ENCODE measurements around the gene GNPDA2.

Gene GNPDA2

DNA sequence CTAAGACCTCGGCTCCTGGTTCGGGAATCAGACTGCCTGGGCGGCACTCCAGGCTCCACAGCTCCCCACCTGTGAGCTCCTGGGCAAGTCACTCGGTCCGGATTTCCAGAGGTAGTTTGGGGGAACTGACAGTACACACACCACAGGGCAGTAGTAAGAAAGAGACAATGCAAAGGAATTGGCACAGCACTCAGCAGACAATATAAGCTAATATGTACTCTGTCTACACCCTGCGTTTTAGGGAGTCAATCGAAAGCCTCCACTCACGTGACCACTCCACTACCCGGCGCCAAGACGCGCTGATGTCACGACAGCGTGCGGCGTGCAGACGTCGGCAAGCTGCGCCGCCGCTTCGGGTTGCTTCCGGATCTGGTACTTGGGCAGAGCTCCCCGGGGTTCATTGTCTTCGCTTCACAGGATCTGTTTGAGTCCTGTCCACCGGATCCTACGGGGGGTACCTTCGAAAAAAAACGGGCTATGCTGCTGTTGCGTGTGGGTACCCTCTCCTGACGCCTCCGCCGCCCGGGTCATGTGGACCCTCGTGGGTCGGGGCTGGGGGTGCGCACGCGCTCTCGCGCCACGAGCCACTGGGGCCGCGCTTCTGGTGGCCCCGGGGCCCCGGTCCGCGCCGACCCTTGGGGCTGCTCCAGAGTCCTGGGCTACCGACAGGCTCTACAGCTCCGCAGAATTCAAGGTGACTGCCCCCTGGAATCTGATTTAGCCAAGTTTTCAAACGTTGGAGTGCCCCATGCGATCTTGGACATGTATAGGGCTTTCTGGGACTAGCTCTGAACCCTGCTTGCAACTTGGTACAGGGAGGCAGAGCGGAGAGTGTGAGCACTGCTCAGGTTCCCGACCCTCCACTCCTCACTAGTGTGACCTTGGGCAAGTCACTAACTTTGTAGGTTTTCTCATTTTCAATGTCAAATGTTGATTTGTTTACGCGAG, 48.0 kb downstream of the GNPDA2 start, which contains the start of gene GUF1:
TSS of gene GUF1 (plus strand) at position 327 of the 948 bp plus-strand sequence. CDS start at position 530, 203 bp downstream.
- DNase-seq: peak; percentile 90

DNA sequence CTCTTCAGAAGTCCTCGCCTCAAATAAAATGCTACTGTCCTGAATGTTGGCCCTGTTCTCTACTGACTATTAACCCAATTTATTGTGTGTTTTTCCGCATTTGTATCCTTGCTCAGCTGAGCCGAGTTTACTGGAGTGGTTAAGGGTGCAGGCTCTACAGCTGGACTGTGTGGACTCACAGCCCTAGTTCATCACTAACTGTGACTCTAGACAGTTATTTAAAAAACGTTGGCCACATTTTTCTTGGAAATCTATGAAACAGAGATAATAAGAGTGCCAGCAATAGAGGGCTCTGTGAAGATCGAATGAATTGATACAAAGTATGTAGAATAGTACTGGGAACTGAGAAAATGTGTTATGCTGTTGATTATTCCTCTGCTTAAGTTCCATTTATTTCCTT, 51.0 kb downstream of the GNPDA2 start:
- DNase-seq: no peak

DNA sequence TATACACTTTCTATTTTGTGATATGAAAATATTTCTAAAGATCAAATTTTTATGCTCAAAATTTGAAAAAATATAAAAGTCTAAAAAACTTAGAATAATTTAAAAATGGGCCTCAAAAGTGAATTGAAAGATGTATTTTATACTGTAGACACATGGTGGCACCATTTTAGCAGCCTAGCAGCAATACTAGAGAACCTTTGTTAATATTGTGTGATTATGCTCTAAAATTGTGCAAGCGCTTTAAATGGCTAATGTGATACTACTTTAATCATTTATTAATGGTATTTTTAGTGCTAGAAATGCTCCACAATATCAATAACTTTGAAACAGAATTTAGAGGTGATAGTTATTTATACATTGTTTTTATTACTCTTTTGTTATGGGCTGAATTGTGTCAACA, 51.9 kb downstream of the GNPDA2 start:
- DNase-seq: no peak

DNA sequence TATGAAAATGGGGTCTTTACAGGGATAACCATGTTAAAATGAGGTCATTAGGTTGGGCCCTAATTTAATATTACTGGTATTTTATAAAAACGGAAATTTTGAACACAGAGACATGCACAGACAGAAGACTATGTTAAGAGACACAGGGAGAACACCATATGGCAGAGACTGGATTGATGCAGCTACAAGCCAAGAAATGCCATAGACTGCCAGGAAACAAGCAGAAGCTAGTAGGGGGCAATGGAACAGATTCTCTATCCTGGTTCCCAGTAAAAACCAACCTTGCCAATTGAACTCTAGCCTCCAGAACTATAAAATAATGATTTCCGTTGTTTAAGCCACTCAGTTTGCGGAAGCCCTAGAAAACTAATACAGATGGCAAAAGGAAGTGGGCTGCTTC, 54.7 kb downstream of the GNPDA2 start:
- DNase-seq: no peak

DNA sequence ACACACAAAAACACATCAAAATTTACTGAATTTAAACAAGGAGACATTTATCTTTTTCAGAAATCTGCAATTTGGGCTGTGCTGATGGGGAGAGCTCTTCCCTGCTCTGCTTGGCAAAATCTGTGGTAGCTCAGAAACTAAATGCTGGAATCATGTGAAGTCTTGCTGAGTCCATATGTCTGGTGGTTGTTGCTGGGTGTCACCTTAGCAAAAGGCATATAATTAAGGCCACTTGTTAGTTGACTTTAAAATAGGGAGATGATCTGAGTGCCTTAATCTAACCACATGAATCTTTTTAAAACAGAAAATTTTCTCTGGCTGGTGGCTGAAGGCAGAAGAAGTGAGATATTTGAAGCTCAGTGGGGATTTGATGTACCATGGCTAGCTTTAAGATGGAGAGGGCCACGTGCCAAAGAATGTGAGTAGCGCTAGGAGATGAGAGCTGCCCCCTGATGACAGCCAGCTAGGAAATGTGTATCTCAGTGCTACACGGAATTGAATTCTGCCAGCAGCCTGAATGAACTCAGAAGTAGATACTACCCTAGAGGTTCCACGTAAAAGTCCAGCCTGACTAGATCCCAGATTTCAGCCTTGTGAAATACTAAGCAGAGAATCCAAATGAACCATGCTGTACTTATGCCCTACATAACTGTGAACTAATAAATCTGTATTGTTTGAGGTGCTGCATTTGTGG, 55.7 kb downstream of the GNPDA2 start:
- DNase-seq: no peak

DNA sequence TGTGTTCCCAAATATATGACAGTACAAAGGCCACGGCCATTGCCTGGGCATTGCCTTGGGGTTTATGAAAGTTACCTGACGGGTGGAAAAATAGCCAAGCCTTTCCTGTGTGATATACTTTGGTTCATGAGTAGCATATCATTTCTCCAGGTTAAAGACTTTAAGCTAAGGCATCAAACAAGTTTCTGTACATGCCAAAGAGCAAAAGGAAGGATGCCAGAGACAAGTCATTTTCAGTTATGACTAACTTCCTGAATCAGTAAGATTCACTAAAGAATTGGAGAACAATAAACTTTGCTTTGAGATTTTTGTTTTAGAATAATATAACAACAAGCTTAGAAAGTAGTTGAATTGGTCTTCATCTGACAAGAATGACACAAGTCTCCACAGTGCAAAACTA, 57.8 kb downstream of the GNPDA2 start:
- no peak for DNase-seq

DNA sequence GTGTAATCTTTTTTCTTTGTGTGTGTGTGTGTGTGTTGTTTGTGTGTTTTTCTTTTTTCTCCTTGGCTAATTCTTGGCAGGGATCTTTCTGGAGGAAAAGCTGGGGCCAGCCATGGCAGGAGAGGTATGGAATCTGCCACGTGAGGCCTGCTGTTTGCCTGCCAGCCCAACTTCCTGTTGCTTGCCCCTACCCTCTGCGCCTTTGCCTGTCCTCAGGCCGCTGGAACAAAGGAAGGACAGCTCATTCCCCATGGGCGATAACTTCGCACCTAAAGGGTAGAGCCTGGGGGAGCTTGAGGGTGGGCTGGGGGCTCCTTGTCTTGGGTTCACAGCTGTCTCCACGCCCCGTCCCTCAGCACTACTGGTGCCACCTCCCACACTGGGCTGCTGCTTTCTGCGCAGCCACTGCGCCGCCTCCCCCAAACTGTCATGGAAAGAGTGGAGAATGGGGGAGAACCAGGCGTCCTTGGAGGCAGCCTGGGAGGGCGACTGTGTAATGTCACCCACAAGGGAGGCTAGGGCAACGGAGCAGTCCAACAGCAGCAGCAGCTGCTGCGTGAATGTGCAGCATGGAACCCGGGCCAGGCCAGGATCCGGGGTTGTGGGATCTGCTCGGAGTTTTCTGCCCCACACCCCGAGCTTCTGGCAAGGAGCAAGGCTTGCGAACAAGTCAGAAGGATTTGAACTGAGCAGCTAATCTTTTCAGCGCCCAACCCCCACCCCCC, 62.7 kb downstream of the GNPDA2 start:
- no peak for DNase-seq

DNA sequence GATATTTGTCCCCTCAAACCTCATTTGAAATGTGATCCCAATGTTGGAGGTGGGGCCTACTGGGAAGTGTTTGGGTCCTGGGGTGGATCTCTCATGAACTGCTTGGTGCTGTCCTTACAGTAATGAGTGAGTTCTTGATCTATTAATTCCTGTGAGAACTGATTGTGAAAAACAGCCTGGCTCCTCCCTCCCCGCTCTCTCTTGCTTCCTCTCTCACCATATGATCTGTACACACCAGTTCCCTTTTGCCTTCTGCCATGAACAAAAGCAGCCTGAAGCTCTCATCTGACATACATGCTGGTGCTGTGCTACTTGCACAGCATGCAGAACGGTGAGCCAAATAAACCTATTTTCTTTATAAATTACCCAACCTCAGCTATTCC, 63.7 kb downstream of the GNPDA2 start:
- DNase-seq: no peak

DNA sequence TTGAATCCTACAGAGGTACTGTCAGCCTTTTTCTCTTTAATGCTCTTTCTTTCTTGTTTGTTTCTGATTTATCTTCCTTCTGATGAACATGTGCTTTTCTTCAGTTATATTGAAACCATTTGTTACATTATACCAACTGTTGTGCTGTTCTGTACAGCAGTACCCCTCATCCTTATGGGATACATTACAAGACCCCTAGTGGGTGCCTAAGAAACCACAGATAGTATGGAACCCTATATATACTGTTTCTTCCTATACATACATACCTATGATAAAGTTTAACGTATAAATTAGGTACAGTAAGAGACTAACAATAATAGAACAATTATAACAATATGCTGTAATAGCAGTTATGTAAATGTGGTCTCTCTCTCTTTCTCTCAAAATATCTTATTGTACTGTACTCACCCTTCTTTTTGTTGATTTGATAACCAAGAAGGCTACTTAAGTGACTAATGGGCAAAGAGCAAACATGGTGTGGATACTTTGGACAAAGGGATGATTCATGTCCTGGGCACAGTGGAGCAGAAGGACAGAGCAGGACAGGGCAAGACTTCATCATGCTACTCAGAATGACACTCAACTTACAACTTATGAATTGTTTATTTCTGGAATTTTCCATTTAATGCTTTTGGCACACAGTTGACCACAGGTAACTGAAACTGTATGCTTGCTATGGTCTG, 64.3 kb downstream of the GNPDA2 start:
- DNase-seq: no peak

DNA sequence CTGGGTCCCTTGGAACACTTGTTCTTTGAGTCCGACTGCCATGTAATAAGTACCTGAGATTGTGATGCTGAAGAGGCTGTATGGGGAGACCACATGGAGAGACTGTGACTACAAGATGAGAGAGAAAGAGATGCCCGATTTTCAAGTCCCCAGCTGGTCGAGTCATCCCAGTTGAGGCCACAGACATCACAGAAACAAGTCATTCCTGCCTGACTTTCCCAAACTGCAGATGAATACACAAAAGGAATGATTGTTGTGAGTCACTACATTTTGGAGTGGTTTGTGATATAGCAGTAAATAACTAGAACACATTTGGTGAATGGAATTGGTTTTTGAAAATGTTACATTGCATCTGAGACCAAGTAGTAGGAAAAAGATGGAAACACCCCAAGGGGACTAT, 66.0 kb downstream of the GNPDA2 start:
- no peak for DNase-seq

DNA sequence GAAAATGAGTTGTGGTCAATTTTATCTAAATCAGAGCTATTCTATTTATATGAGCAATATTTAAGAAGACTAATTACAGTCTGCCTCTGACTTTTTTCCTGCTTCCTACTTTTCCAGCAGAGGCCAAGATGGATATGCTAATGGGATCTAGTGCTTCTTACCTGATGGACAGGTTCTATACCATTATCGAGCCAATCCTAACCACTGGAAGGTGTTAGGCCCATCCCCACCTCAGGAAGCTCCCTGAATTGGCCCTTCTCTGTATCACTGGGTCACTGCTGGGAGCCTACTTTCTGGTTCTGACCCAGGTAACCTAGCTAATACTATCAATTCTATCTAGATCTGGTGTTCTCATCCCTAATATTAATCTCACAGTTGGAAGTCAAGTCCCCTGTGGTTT, 74.4 kb downstream of the GNPDA2 start:
- no peak for DNase-seq

All from activated naive CD4-positive, alpha-beta T cell treated with anti-CD3 and anti-CD28 coated beads, Interleukin-2, amount 50 U/mL, for 16 hours (primary cell).